HEK293T (cell line): Measurements from ENCODE around the gene RASD2.

Source experiments
- ARNT ChIP-seq: fragments of 450-650 bp; IDR thresholded peaks from 2 replicates; pipeline ENCODE4 v1.6.1; 2017; ENCODE audit warnings: mild to moderate bottlenecking
- ELF4 ChIP-seq: fragments of 450-650 bp; IDR thresholded peaks from 2 replicates; pipeline ENCODE4 v1.6.1; 2017; ENCODE audit warnings: antibody characterized with exemption
- FOXA1 ChIP-seq: fragments of 450-650 bp; IDR thresholded peaks from 2 replicates; pipeline ENCODE4 v1.6.1; 2016; ENCODE audit warnings: mild to moderate bottlenecking
- HDGF ChIP-seq: fragments of 450-650 bp; IDR thresholded peaks from 2 replicates; pipeline ENCODE4 v1.6.1; 2017; ENCODE audit warnings: antibody characterized with exemption, borderline replicate concordance
- L3MBTL2 ChIP-seq: fragments of 450-650 bp; conservative IDR thresholded peaks from 2 replicates; pipeline ENCODE4 v1.6.1; 2016; ENCODE audit warnings: mild to moderate bottlenecking
- LEF1 ChIP-seq: fragments of 450-650 bp; IDR thresholded peaks from 2 replicates; pipeline ENCODE4 v1.6.1; 2017; ENCODE audit warnings: mild to moderate bottlenecking, borderline replicate concordance
- SP1 ChIP-seq: fragments of 450-650 bp; IDR thresholded peaks from 2 replicates; pipeline ENCODE4 v1.6.1; 2017
- SUZ12 ChIP-seq: fragments of 450-650 bp; IDR thresholded peaks from 2 replicates; pipeline ENCODE4 v1.6.1; 2016; ENCODE audit warnings: mild to moderate bottlenecking
- ZNF384 ChIP-seq: fragments of 450-650 bp; IDR thresholded peaks from 2 replicates; pipeline ENCODE4 v1.6.1; 2016

GRCh38 chr22:35555946-35556547 is 15.4 kb downstream of the RASD2 start:
- TF ChIP-seq HDGF (no peak), SUZ12 (no peak), SP1 (no peak), FOXA1 (no peak), LEF1 (no peak), L3MBTL2 (no peak), ARNT (no peak), ELF4 (no peak), ZNF384 (no peak)
